ENCODE results near the gene INPP5D. TPM values are rescaled to one million over a fixed set of nuclear protein-coding genes. Genes with fewer than 3 reads are reported as not detected.

INPP5D gene
- total and polyA plus RNA-seq, 5 donors from 2014 or later, result 56.9 to 278 (median 69.9) TPM

GRCh38 chr2:233178994-233179847, 119.1 kb downstream of the INPP5D start:
- no peak for ATAC-seq (ENCODE audit: low read depth in 2 of 2)
- DNase-seq, result no peak
- H3K27ac ChIP-seq (ENCODE audit: insufficient read depth, low read length, poor library complexity, severe bottlenecking), result no peak overlapping the region
- Mint-ChIP-seq H3K9me3 (no peaks in the 10 kb centered on the region), H3K4me1 (peaks cover 0 to 8% (median 4%) of the 10 kb centered on the region in 4 donors), H3K27me3 (no peaks in the 10 kb centered on the region), H3K36me3 (peaks cover 61% of the 10 kb centered on the region), H3K27ac (peak overlapping the region in 2 of 3 donors; percentile 50 to 62), H3K4me3 (no peak overlapping the region)
- H3K9me3 ChIP-seq (ENCODE audit: control insufficient read depth in 2 of 2, low read length in 2 of 2), result no peaks in the 10 kb centered on the region
- H3K4me1 ChIP-seq (ENCODE audit: control insufficient read depth, insufficient read depth, low read length, poor library complexity, severe bottlenecking), result no peaks in the 10 kb centered on the region
- H3K27me3 ChIP-seq (ENCODE audit: control insufficient read depth, insufficient read depth, low read length), result no peaks in the 10 kb centered on the region
- H3K4me3 ChIP-seq (ENCODE audit: low read depth, low read length), result no peak overlapping the region
- H3K36me3 ChIP-seq (ENCODE audit: control insufficient read depth, insufficient read depth, low read length), result peaks cover 81% of the 10 kb centered on the region

- peak overlapping the region; percentile 50 to 95 (median 62) for H3K27ac Mint-ChIP-seq
- ATAC-seq (ENCODE audit: low read depth in 2 of 2) (no peak), DNase-seq (no peak)
- Histone ChIP-seq H3K4me3 (ENCODE audit: low read depth, low read length) (no peak overlapping the region), H3K36me3 (ENCODE audit: control insufficient read depth, insufficient read depth, low read length) (peaks cover 82% of the 10 kb centered on the region), H3K9me3 (ENCODE audit: control insufficient read depth in 2 of 2, low read length in 2 of 2) (no peaks in the 10 kb centered on the region), H3K27me3 (ENCODE audit: control insufficient read depth, insufficient read depth, low read length) (no peaks in the 10 kb centered on the region), H3K27ac (ENCODE audit: insufficient read depth, low read length, poor library complexity, severe bottlenecking) (no peak overlapping the region), H3K4me1 (ENCODE audit: control insufficient read depth, insufficient read depth, low read length, poor library complexity, severe bottlenecking) (no peaks in the 10 kb centered on the region)
- H3K9me3 Mint-ChIP-seq, result no peaks in the 10 kb centered on the region
- H3K4me1 Mint-ChIP-seq, result peaks cover 0 to 8% (median 4%) of the 10 kb centered on the region in 4 donors
- no peak overlapping the region for H3K4me3 Mint-ChIP-seq
- H3K27me3 Mint-ChIP-seq, result no peaks in the 10 kb centered on the region
- peaks cover 63% of the 10 kb centered on the region for H3K36me3 Mint-ChIP-seq
These were observed 119.8 kb downstream of the INPP5D start for GRCh38 chr2:233179848-233180366.

GRCh38 chr2:233183869-233184418, 123.8 kb downstream of the INPP5D start:
- Histone ChIP-seq H3K36me3 (ENCODE audit: control insufficient read depth, insufficient read depth, low read length) (peaks cover 95% of the 10 kb centered on the region), H3K27me3 (ENCODE audit: control insufficient read depth, insufficient read depth, low read length) (no peaks in the 10 kb centered on the region), H3K4me1 (ENCODE audit: control insufficient read depth, insufficient read depth, low read length, poor library complexity, severe bottlenecking) (no peaks in the 10 kb centered on the region), H3K27ac (ENCODE audit: insufficient read depth, low read length, poor library complexity, severe bottlenecking) (no peak overlapping the region), H3K4me3 (ENCODE audit: low read depth, low read length) (no peak overlapping the region), H3K9me3 (ENCODE audit: control insufficient read depth in 2 of 2, low read length in 2 of 2) (no peaks in the 10 kb centered on the region)
- H3K27ac Mint-ChIP-seq, result peak overlapping the region in 1 of 3 donors; percentile 46
- peaks cover 74% of the 10 kb centered on the region for H3K36me3 Mint-ChIP-seq
- H3K9me3 Mint-ChIP-seq, result no peaks in the 10 kb centered on the region
- DNase-seq (no peak), ATAC-seq (ENCODE audit: low read depth in 2 of 2) (no peak)
- H3K27me3 Mint-ChIP-seq, result no peaks in the 10 kb centered on the region
- peaks cover 0 to 4% (median 4%) of the 10 kb centered on the region in 4 donors for H3K4me1 Mint-ChIP-seq
- H3K4me3 Mint-ChIP-seq, result no peak overlapping the region

- Mint-ChIP-seq H3K27ac (no peak overlapping the region), H3K9me3 (no peaks in the 10 kb centered on the region), H3K4me3 (no peak overlapping the region), H3K36me3 (peaks cover 71% of the 10 kb centered on the region), H3K27me3 (no peaks in the 10 kb centered on the region), H3K4me1 (peaks cover 0 to 4% (median 2%) of the 10 kb centered on the region in 4 donors)
- no peaks in the 10 kb centered on the region for H3K4me1 ChIP-seq (ENCODE audit: control insufficient read depth, insufficient read depth, low read length, poor library complexity, severe bottlenecking)
- DNase-seq (no peak), ATAC-seq (ENCODE audit: low read depth in 2 of 2) (no peak)
- H3K27me3 ChIP-seq (ENCODE audit: control insufficient read depth, insufficient read depth, low read length), result no peaks in the 10 kb centered on the region
- H3K36me3 ChIP-seq (ENCODE audit: control insufficient read depth, insufficient read depth, low read length), result peaks cover 95% of the 10 kb centered on the region
- H3K27ac ChIP-seq (ENCODE audit: insufficient read depth, low read length, poor library complexity, severe bottlenecking), result no peak overlapping the region
- H3K4me3 ChIP-seq (ENCODE audit: low read depth, low read length), result no peak overlapping the region
- H3K9me3 ChIP-seq (ENCODE audit: control insufficient read depth in 2 of 2, low read length in 2 of 2), result no peaks in the 10 kb centered on the region
These were observed 124.5 kb downstream of the INPP5D start for GRCh38 chr2:233184669-233185068.

- Mint-ChIP-seq H3K27me3 (no peaks in the 10 kb centered on the region), H3K4me3 (no peak overlapping the region), H3K27ac (no peak overlapping the region), H3K4me1 (peaks cover 0 to 4% (median under 1%) of the 10 kb centered on the region in 4 donors), H3K9me3 (no peaks in the 10 kb centered on the region), H3K36me3 (peaks cover 70% of the 10 kb centered on the region)
- Histone ChIP-seq H3K4me3 (ENCODE audit: low read depth, low read length) (no peak overlapping the region), H3K27ac (ENCODE audit: insufficient read depth, low read length, poor library complexity, severe bottlenecking) (no peak overlapping the region), H3K9me3 (ENCODE audit: control insufficient read depth in 2 of 2, low read length in 2 of 2) (no peaks in the 10 kb centered on the region), H3K27me3 (ENCODE audit: control insufficient read depth, insufficient read depth, low read length) (no peaks in the 10 kb centered on the region), H3K36me3 (ENCODE audit: control insufficient read depth, insufficient read depth, low read length) (peaks cover 95% of the 10 kb centered on the region), H3K4me1 (ENCODE audit: control insufficient read depth, insufficient read depth, low read length, poor library complexity, severe bottlenecking) (no peaks in the 10 kb centered on the region)
- ATAC-seq (ENCODE audit: low read depth in 2 of 2) (no peak), DNase-seq (no peak)
These were observed 125.2 kb downstream of the INPP5D start for GRCh38 chr2:233185330-233185729.

GRCh38 chr2:233185963-233186362, 125.8 kb downstream of the INPP5D start:
- ATAC-seq (ENCODE audit: low read depth in 2 of 2) (no peak), DNase-seq (no peak)
- Histone ChIP-seq H3K9me3 (ENCODE audit: control insufficient read depth in 2 of 2, low read length in 2 of 2) (no peaks in the 10 kb centered on the region), H3K4me3 (ENCODE audit: low read depth, low read length) (no peak overlapping the region), H3K27me3 (ENCODE audit: control insufficient read depth, insufficient read depth, low read length) (no peaks in the 10 kb centered on the region), H3K36me3 (ENCODE audit: control insufficient read depth, insufficient read depth, low read length) (peaks cover 98% of the 10 kb centered on the region), H3K4me1 (ENCODE audit: control insufficient read depth, insufficient read depth, low read length, poor library complexity, severe bottlenecking) (no peaks in the 10 kb centered on the region), H3K27ac (ENCODE audit: insufficient read depth, low read length, poor library complexity, severe bottlenecking) (no peak overlapping the region)
- peaks cover 0 to 4% (median 2%) of the 10 kb centered on the region in 4 donors for H3K4me1 Mint-ChIP-seq
- H3K36me3 Mint-ChIP-seq, result peaks cover 72% of the 10 kb centered on the region
- H3K4me3 Mint-ChIP-seq, result peak overlapping the region in 1 of 4 donors; percentile 16
- no peaks in the 10 kb centered on the region for H3K9me3 Mint-ChIP-seq
- no peaks in the 10 kb centered on the region for H3K27me3 Mint-ChIP-seq
- peak overlapping the region in 1 of 3 donors; percentile 87 for H3K27ac Mint-ChIP-seq

- DNase-seq, result no peak
- H3K4me1 Mint-ChIP-seq, result peaks cover 0 to 9% (median 3%) of the 10 kb centered on the region in 4 donors
- H3K27ac ChIP-seq (ENCODE audit: insufficient read depth, low read length, poor library complexity, severe bottlenecking), result no peak overlapping the region
- no peak overlapping the region for H3K4me3 ChIP-seq (ENCODE audit: low read depth, low read length)
- peaks cover 98% of the 10 kb centered on the region for H3K36me3 ChIP-seq (ENCODE audit: control insufficient read depth, insufficient read depth, low read length)
- peak overlapping the region in 2 of 3 donors; percentile 29 to 32 for H3K27ac Mint-ChIP-seq
- H3K27me3 ChIP-seq (ENCODE audit: control insufficient read depth, insufficient read depth, low read length), result no peaks in the 10 kb centered on the region
- ATAC-seq (ENCODE audit: low read depth in 2 of 2), result no peak
- H3K9me3 ChIP-seq (ENCODE audit: control insufficient read depth in 2 of 2, low read length in 2 of 2), result no peaks in the 10 kb centered on the region
- H3K9me3 Mint-ChIP-seq, result no peaks in the 10 kb centered on the region
- H3K36me3 Mint-ChIP-seq, result peaks cover 73% of the 10 kb centered on the region
- H3K27me3 Mint-ChIP-seq, result no peaks in the 10 kb centered on the region
- H3K4me3 Mint-ChIP-seq, result no peak overlapping the region
- H3K4me1 ChIP-seq (ENCODE audit: control insufficient read depth, insufficient read depth, low read length, poor library complexity, severe bottlenecking), result no peaks in the 10 kb centered on the region
These were observed 126.7 kb downstream of the INPP5D start for GRCh38 chr2:233186851-233187250.
